LNCaP clone FGC (cell line): ENCODE results near the gene INKA2.

ENCODE experiments used
- DNase-seq: peaks from one replicate; pipeline ENCODE4 v3.0.0-alpha.2; 2011; ENCODE audit warnings: low read depth
- H3K4me3 ChIP-seq: 2 replicates; pipeline ENCODE4 v1.5.1; 2011; ENCODE audit warnings: mild to moderate bottlenecking, low read depth, low read length, control low read depth
- CTCF ChIP-seq: IDR thresholded peaks from 2 replicates; pipeline ENCODE4 v1.5.1; 2012; ENCODE audit warnings: mild to moderate bottlenecking; ENCODE audit not compliant: control insufficient read depth, insufficient read depth; ENCODE audit errors: extremely low read depth

The INKA2 gene

DNA sequence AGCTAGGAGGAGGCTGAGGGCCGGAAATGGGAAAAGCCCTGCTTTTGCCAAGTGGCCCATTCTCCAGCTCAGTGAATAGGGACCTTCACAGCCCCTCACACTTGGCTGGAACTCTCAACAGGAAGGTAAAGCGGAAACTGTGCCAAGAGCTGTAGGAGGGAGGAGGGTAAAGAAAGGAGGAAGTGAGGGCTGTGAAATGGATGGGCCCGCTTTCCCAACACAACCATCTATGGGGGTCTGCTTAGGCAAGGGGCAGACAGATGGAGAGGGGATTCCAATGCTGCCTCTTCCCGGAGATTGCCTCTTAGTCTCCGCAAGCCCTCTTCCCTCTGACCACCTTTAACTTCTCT lies 5.2 kb downstream of the INKA2 start:
- TF ChIP-seq CTCF = no peak
- no peak for DNase-seq
- no peak overlapping the region for H3K4me3 ChIP-seq

GRCh38 chr1:111733183-111733991 lies 5.8 kb downstream of the INKA2 start:
- H3K4me3 ChIP-seq = no peak overlapping the region
- no peak for TF ChIP-seq CTCF
- DNase-seq = no peak

DNA sequence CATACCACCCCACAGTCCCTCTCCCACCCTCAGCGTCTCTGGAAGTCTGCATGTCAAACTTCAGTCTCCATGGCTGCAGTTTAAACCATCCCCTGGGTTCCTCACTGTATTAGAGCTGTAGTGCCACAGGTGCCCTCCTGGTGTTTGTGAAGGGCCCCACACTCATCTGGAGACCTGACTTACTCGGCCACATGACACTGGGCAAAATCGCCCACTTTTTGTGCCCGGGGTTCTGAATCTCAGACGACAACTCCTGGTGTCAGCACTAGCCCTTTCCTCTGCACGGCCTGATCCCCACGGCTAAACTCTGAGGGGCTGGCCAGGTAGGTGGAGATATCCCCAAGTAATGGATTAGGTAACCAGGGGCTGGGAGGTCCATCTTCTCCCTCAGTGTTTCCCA lies 6.5 kb downstream of the INKA2 start:
- no peak overlapping the region for H3K4me3 ChIP-seq
- no peak for DNase-seq
- TF ChIP-seq CTCF = no peak

GRCh38 chr1:111731956-111732355 lies 7.2 kb downstream of the INKA2 start:
- no peak for TF ChIP-seq CTCF
- no peak overlapping the region for H3K4me3 ChIP-seq
- DNase-seq = no peak

- H3K4me3 ChIP-seq = no peak overlapping the region
- DNase-seq = no peak
- no peak for TF ChIP-seq CTCF
These were observed 8.5 kb downstream of the INKA2 start for GRCh38 chr1:111730706-111731105.

DNA sequence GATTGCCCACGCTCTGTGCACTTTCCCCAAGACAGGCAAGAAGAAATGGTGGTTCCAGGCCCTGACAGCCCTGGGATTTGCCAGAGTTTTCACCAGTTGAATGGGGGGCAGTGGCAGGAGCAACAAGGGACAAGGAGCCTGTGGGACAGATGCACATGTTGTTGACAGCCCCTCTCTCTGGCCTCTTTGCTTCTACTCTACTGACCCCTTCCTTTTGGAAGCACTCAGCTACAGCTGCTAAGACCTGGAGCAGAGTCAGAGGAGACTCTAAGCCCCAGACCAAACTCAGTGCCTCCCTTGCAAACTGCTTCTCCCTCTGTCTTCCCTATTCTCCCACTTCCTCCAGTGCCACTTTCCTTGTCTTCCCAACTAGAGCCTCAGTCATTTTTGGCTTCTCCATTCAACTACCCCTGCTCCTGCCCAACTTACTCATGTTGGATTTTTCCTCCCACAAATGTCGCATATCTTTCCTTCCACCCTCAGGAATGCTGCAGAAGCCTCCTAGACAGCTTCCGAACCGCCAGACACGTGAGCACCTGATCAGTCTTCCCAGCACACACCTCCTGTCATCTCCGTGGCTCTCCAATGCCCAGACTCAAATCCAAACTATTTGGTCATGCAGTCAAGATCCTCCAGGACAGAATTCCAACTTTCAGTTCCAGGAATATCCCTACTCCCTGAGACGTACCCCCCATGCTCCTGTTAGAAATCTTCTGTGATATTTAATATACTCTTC lies 9.1 kb downstream of the INKA2 start:
- no peak for TF ChIP-seq CTCF
- no peak overlapping the region for H3K4me3 ChIP-seq
- no peak for DNase-seq
